ENCODE data around the gene PFN1.
A peak's percentile ranks its signal among the peaks of the same experiment; 100 is the strongest.

The PFN1 gene

GRCh38 chr17:4944554-4945175, 3.7 kb downstream of the PFN1 start:
- Histone ChIP-seq H3K27ac (ENCODE audit: low read depth, low read length) (peak overlapping the region; percentile 99), H3K9me3 (ENCODE audit: control insufficient read depth, insufficient read depth, low read length) (no peaks in the 10 kb centered on the region), H3K4me3 (ENCODE audit: low read length) (peak overlapping the region; percentile 50), H3K79me2 (ENCODE audit: control insufficient read depth, low read length) (peaks cover 80% of the 10 kb centered on the region), H3K36me3 (ENCODE audit: control insufficient read depth, low read length) (peaks cover 81% of the 10 kb centered on the region), H3F3A (ENCODE audit: control insufficient read depth, insufficient read depth) (peaks cover 71% of the 10 kb centered on the region), H3K4me1 (ENCODE audit: control insufficient read depth, low read length) (peaks cover 61% of the 10 kb centered on the region), H3K9me2 (replicated peaks; ENCODE audit: control insufficient read depth, low read length) (no peaks in the 10 kb centered on the region), H4K20me1 (ENCODE audit: control insufficient read depth, insufficient read depth, low read depth, low read length) (peaks cover 13% of the 10 kb centered on the region; the same call in 1 of the 2 replicates), H3K4me2 (ENCODE audit: low read length) (peak overlapping the region; percentile 94), H3K27me3 (ENCODE audit: control insufficient read depth, low read length) (no peaks in the 10 kb centered on the region)
- no peak for TF ChIP-seq EZH2phosphoT487 (IDR thresholded peaks at IDR 0.05; ENCODE audit: borderline replicate concordance, low read length)
- TF ChIP-seq, protein P1, sequence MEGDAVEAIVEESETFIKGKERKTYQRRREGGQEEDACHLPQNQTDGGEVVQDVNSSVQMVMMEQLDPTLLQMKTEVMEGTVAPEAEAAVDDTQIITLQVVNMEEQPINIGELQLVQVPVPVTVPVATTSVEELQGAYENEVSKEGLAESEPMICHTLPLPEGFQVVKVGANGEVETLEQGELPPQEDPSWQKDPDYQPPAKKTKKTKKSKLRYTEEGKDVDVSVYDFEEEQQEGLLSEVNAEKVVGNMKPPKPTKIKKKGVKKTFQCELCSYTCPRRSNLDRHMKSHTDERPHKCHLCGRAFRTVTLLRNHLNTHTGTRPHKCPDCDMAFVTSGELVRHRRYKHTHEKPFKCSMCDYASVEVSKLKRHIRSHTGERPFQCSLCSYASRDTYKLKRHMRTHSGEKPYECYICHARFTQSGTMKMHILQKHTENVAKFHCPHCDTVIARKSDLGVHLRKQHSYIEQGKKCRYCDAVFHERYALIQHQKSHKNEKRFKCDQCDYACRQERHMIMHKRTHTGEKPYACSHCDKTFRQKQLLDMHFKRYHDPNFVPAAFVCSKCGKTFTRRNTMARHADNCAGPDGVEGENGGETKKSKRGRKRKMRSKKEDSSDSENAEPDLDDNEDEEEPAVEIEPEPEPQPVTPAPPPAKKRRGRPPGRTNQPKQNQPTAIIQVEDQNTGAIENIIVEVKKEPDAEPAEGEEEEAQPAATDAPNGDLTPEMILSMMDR (IDR thresholded peaks at IDR 0.05; ENCODE audit: low read depth, low read length, poor library complexity, severe bottlenecking): no peak

GRCh38 chr17:4944163-4944553, 4.2 kb downstream of the PFN1 start:
- Histone ChIP-seq H3K4me3 (ENCODE audit: low read length) (peak overlapping the region; percentile 50), H3F3A (ENCODE audit: control insufficient read depth, insufficient read depth) (peaks cover 70% of the 10 kb centered on the region), H3K4me1 (ENCODE audit: control insufficient read depth, low read length) (peaks cover 60% of the 10 kb centered on the region), H3K9me2 (replicated peaks; ENCODE audit: control insufficient read depth, low read length) (no peaks in the 10 kb centered on the region), H3K79me2 (ENCODE audit: control insufficient read depth, low read length) (peaks cover 86% of the 10 kb centered on the region), H3K9me3 (ENCODE audit: control insufficient read depth, insufficient read depth, low read length) (no peaks in the 10 kb centered on the region), H3K4me2 (ENCODE audit: low read length) (peak overlapping the region; percentile 94), H3K27me3 (ENCODE audit: control insufficient read depth, low read length) (no peaks in the 10 kb centered on the region), H3K36me3 (ENCODE audit: control insufficient read depth, low read length) (peaks cover 86% of the 10 kb centered on the region), H4K20me1 (ENCODE audit: control insufficient read depth, insufficient read depth, low read depth, low read length) (peaks cover 13% of the 10 kb centered on the region; the same call in 1 of the 2 replicates), H3K27ac (ENCODE audit: low read depth, low read length) (peak overlapping the region; percentile 99)
- no peak for TF ChIP-seq EZH2phosphoT487 (IDR thresholded peaks at IDR 0.05; ENCODE audit: borderline replicate concordance, low read length)
- TF ChIP-seq, protein P1 (IDR thresholded peaks at IDR 0.05; ENCODE audit: low read depth, low read length, poor library complexity, severe bottlenecking): no peak

DNA sequence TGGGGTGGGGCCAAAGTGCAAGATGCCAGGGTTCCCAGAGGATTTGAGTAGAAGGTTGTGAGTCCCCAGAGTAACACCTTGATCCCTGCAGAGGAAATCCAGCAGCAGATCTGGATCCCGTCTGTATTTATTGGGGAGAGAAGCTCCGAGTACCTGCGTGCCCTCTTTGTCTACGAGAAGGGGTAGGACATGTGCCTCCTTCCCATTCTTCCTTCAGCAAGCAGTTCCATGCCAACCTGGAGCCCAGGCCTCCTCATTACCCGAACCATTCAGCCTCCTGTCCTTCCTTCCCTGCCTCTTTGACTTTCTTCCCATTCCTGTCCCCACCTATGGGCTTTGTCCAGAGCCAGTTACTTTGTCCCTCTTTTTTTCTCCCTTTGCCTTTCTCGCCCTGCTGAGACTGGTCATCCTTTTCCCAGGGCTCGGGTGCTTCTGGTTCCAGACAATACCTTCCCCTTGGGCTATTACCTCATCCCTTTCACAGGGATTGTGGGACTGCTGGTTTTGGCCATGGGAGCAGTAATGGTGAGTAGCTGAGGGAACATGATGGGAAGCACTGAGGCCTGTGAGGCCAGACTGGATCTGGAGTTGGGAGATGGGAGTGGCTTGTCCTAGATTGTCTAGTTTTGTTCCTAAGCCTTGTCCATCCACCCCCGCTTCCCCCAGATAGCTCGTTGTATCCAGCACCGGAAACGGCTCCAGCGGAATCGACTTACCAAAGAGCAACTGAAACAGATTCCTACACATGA, 5.4 kb downstream of the PFN1 start:
- H3F3A ChIP-seq (ENCODE audit: control insufficient read depth, insufficient read depth): peaks cover 61% of the 10 kb centered on the region
- H3K79me2 ChIP-seq (ENCODE audit: control insufficient read depth, low read length): peaks cover 93% of the 10 kb centered on the region
- H3K4me1 ChIP-seq (ENCODE audit: control insufficient read depth, low read length): peaks cover 69% of the 10 kb centered on the region
- no peaks in the 10 kb centered on the region for H3K9me3 ChIP-seq (ENCODE audit: control insufficient read depth, insufficient read depth, low read length)
- H3K36me3 ChIP-seq (ENCODE audit: control insufficient read depth, low read length): peaks cover 92% of the 10 kb centered on the region
- H3K27me3 ChIP-seq (ENCODE audit: control insufficient read depth, low read length): no peaks in the 10 kb centered on the region
- TF ChIP-seq, protein P1 (IDR thresholded peaks at IDR 0.05; ENCODE audit: low read depth, low read length, poor library complexity, severe bottlenecking): no peak
- no peak for TF ChIP-seq EZH2phosphoT487 (IDR thresholded peaks at IDR 0.05; ENCODE audit: borderline replicate concordance, low read length)
- peak overlapping the region; percentile 90; the same call in 1 of the 2 replicates for H3K4me3 ChIP-seq (ENCODE audit: low read length)
- H3K9me2 ChIP-seq (replicated peaks; ENCODE audit: control insufficient read depth, low read length): no peaks in the 10 kb centered on the region
- H3K4me2 ChIP-seq (ENCODE audit: low read length): peak overlapping the region; percentile 94
- H4K20me1 ChIP-seq (ENCODE audit: control insufficient read depth, insufficient read depth, low read depth, low read length): peaks cover 13% of the 10 kb centered on the region; the same call in 1 of the 2 replicates
- H3K27ac ChIP-seq (ENCODE audit: low read depth, low read length): peak overlapping the region; percentile 99; the same call in 1 of the 2 replicates

Data from DOHH2 (cell line).